ENCODE measurements around the gene EHD2. TPM values are rescaled to one million over a fixed set of nuclear protein-coding genes. Genes with fewer than 3 reads are reported as not detected.
"Not testable (repeated sequence)": the region's sequence is repeated elsewhere in the genome, so short reads cannot be mapped to it uniquely, and the experiment has no call there.

The EHD2 gene
- total RNA-seq, 1 donor from 2014 or later: 60.5 TPM

DNA sequence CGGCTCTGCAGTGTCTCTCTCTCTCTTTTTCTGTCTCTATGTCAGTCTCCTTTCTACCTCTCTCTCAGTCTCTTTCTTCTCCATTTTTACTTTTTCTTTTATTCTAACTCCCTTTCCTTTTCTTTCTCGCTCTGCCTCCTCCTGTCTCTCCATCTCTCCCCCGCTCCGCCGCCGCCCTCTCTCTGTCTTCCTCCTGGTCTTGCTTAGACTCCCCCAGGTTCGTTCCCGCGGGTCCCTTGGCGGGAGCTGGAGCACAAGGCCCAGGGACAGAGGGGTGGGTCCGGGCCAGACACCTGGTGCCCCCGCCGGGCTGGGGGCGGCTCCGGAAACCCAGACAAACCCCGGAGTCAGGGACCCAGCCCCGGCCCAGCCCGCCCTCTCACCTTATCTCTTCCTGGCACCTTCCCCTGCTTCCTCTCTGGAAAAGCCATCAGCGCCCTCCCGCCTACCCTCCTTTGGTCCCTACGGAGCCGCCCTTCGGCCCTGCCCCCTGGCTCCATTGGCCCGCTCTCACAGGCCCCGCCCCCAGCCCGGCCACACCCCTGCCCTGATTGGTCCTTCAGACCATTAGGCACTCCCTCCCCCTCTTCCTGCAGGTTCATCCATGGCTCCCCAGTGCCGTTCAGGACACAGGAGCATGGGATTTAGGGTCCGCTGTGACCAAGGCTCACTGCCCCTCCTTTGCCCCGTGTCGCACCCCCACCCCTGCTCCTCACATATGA lies 16.7 kb downstream of the EHD2 start:
- DNase-seq (ENCODE audit: missing footprints) (peak; percentile 84), ATAC-seq (peak; percentile 73)
- intact Hi-C loops (cut with DNase I): loop anchor here (1.0 kb wide), 1 partner anchor 13 kb away; no protein-coding TSS in a partner anchor

GRCh38 chr19:47730521-47730889 lies 17.3 kb downstream of the EHD2 start:
- intact Hi-C loops (cut with DNase I): loop anchor here (1.0 kb wide), 1 partner anchor 13 kb away; no protein-coding TSS in a partner anchor
- ATAC-seq (no peak), DNase-seq (ENCODE audit: missing footprints) (no peak)

GRCh38 chr19:47730910-47731309 lies 17.7 kb downstream of the EHD2 start:
- intact Hi-C loops (cut with DNase I): loop anchor here (1.0 kb wide), 1 partner anchor 12 kb away; no protein-coding TSS in a partner anchor
- no peak for DNase-seq (ENCODE audit: missing footprints)
- ATAC-seq: no peak

- intact Hi-C loops (cut with DNase I): no loop called here
- DNase-seq (ENCODE audit: missing footprints): no peak
Measured at GRCh38 chr19:47735131-47735530, 21.9 kb downstream of the EHD2 start.

GRCh38 chr19:47740866-47741519 lies 27.8 kb downstream of the EHD2 start:
- ATAC-seq (no peak), DNase-seq (ENCODE audit: missing footprints) (no peak)
- intact Hi-C loops (cut with DNase I): no loop called here

More at GRCh38 chr19:47735131-47735530, 21.9 kb downstream of the EHD2 start:
- no peak for ATAC-seq

- ATAC-seq: no peak
- DNase-seq (ENCODE audit: missing footprints): peak; percentile 57
- intact Hi-C loops (cut with DNase I): no loop called here
Measured at GRCh38 chr19:47741544-47742140, 28.4 kb downstream of the EHD2 start.

DNA sequence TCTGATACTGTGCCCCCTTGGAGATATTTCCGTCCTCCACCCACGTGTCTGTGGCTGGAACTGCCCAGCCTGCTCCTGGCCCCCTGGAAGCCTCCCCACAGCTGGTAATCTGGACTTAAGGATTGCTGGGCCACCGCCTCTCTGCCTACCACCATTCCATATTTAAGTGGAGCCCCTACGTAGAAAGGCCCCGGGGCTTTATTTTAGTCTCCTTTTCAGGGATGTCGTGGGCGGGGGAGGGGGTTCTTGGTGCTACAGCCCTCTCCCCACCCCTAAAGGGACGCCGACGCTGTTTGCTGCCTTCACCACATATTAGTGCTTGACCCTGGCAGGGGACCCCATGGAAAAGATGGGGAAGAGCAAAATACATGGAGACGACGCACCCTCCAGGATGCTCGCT lies 29.4 kb downstream of the EHD2 start:
- DNase-seq (ENCODE audit: missing footprints): no peak
- intact Hi-C loops (cut with DNase I): loop anchor here (1.0 kb wide), 2 partner anchors 12 to 29 kb away; partner anchors contain the start of gene EHD2
- ATAC-seq: no peak

DNA sequence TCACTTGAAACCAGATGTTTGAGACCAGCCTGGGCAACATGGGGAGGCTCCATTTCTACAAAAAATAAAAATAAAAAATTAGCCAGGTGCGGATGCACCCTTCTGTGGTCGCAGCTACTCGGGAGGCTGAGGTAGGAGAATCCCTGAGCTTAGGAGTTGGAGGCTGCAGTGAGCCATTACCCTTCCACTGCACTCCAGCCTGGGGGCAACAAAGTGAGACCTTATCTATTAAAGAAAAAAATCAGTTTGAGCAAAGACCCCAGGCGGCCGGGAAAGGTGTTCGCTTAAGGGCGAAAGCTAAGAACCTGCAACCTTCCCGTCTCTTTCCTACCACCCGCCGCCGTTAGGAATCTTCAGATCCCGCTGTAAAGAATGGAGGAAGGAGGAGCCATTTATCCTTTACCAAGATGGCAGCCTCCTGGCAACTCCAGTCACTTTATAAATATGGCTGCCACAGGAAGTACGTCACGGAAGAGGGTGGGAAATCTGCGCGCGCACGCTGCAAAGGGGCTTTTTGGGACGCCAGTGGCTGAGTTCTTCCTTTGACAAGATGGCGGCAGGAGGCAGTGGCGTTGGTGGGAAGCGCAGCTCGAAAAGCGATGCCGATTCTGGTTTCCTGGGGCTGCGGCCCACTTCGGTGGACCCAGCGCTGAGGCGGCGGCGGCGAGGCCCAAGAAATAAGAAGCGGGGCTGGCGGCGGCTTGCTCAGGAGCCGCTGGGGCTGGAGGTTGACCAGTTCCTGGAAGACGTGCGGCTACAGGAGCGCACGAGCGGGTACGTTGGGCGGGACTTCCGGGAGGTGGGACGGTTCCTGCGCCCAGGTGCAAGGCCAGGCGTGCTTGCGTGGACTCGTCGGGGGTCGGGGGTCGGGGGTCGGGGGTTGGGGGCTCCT lies 32.0 kb downstream of the EHD2 start, which contains the start of gene NOP53:
Gene NOP53, plus strand, starts transcription at position 537 of the 892 bp plus-strand sequence. Its CDS starts 14 bp downstream, at position 551.
- intact Hi-C loops (cut with DNase I): loop anchor here (5.0 kb wide), 1 partner anchor 37 kb away; no protein-coding TSS in a partner anchor
- peak; percentile 98 for DNase-seq (ENCODE audit: missing footprints)
- ATAC-seq: peak; percentile 62

- intact Hi-C loops (cut with DNase I): loop anchor here (5.0 kb wide), 1 partner anchor 36 kb away; no protein-coding TSS in a partner anchor
- not testable (repeated sequence) for ATAC-seq
- peak; percentile 3 for DNase-seq (ENCODE audit: missing footprints)
Measured at GRCh38 chr19:47746129-47746528, 32.9 kb downstream of the EHD2 start.

- ATAC-seq: no peak
- no peak for DNase-seq (ENCODE audit: missing footprints)
- intact Hi-C loops (cut with DNase I): loop anchor here (5.0 kb wide), 1 partner anchor 33 kb away; no protein-coding TSS in a partner anchor
Measured at GRCh38 chr19:47749326-47749725, 36.1 kb downstream of the EHD2 start.

GRCh38 chr19:47750752-47751151 lies 37.5 kb downstream of the EHD2 start:
- intact Hi-C loops (cut with DNase I): no loop called here
- no peak for ATAC-seq
- no peak for DNase-seq (ENCODE audit: missing footprints)

DNA sequence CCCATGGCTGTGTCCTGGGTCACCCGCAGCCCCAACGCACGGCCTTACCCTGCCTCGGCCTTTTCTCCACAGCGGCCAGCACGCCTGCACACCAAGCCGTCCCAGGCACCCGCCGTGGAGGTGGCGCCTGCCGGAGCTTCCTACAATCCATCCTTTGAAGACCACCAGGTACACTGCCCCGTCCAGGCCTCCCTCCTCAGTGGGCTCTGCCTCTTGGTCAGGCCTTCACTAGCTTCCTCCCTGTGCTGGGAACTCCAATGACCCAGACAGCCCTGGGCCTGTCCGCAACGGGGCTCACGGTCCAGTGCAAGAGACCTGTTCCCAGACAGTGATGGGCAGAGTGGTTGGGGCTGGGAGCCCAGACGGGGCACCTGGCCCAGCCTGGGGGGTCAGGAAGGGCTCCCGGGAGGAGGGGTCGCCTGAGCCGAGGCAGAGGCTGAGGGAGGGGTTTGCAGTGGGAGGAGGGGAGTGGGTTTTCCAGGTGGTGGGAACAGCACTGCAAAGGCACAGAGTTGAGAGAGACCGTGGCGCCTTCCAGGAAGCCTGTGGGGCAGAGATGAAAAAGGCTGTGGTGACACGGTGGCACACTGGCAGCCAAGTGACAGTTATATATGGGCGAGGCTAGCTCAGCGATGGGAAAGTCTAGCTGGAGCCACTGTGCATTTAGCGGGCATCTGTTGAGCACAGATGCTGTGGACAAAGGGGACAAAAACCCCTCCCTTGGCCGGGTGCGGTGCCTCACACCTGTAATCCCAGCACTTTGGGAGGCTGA lies 39.4 kb downstream of the EHD2 start:
- DNase-seq (ENCODE audit: missing footprints) (peak; percentile 11), ATAC-seq (no peak)
- intact Hi-C loops (cut with DNase I): no loop called here

- intact Hi-C loops (cut with DNase I): no loop called here
- ATAC-seq: no peak
- DNase-seq (ENCODE audit: missing footprints): peak; percentile 49
Measured at GRCh38 chr19:47754206-47755064, 41.2 kb downstream of the EHD2 start.

DNA sequence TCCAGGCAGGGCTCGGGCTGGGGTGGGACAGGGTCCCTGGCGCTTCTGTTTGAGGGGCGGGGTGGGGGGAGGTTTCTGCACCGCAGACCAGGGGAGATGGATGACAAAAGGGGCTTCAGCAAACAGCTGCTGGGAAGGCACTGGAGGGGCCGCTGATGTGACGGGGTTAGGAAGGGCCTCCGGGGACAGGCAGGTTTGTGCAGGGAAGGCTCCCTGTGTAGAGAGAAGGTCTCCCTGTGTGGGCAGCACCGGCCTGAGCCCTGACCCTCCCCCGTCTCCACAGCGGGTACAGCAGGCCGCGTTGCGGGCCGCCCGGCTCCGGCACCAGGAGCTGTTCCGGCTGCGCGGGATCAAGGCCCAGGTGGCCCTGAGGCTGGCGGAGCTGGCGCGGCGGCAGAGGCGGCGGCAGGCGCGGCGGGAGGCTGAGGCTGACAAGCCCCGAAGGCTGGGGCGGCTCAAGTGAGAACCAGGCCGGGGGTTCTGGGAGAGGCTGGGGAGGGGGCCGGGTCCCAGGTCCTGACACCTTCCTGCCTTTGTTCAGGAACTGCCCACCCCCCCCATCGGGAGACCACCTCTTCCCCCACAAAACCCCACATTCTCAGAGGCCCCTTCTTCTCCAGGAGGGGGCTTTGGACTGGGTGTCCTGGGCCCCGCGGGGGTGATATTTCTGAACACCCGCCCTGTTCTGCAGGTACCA lies 42.0 kb downstream of the EHD2 start:
- intact Hi-C loops (cut with DNase I): no loop called here
- peak; percentile 55 for DNase-seq (ENCODE audit: missing footprints)
- no peak for ATAC-seq

DNA sequence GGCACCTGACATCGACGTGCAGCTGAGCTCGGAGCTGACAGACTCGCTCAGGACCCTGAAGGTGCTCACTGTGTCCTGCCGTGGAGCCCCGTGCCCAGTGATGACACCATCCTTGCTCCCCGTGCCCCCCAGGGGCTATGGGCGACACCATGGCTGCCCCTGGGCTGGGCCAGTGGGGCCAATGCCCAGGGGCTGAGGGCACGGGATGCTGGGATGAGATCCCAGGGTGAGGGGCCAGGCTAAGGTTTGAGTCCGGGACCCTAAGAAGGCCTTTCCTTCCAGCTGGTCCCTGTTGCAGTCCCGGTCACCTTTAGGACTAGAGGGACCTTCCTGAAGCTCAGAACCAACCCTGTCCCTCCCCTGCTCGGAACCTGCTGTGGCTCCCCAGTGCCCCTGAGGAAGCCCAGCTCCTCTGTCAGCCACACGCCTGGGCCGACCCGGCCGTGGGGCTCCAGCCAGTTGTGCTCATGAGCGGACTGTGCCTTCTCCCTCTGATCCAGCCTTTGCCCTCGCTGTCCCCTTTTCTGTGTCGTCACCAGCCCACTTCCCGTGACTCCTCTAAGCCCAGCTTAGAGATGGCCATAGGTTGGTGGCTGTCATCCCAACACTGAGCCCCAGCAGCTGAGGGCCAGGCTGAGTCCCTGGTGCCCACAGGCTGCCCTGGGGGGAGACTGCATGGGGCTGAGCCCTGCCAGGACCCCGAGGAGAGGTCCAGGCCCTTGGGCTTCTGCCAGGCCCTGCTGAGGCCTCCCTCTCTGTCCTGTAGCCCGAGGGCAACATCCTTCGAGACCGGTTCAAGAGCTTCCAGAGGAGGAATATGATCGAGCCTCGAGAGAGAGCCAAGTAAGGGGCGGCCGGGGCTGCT lies 42.8 kb downstream of the EHD2 start:
- intact Hi-C loops (cut with DNase I): no loop called here
- DNase-seq (ENCODE audit: missing footprints): peak; percentile 33
- ATAC-seq: no peak

DNA sequence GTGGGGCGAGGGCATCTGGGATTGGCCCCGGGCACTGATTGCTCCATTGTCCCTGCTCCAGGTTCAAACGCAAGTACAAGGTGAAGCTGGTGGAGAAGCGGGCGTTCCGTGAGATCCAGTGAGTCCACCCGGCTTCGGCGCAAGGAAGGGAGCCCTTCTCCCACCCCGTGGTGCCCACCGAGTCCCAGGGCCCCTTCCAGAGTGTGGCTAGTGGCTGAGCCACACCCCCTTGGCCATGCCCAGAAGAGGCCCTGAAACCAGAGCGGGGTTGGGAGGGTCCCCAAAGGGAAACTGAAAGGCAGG lies 43.4 kb downstream of the EHD2 start:
- no peak for ATAC-seq
- intact Hi-C loops (cut with DNase I): no loop called here
- peak; percentile 23 for DNase-seq (ENCODE audit: missing footprints)
